Lung (tissue), 12 donors: ENCODE results near the gene ERVW-1. TPM values are rescaled to one million over a fixed set of nuclear protein-coding genes. Genes with fewer than 3 reads are reported as not detected.

ENCODE experiments used
- ATAC-seq: fragments of 200-7000 bp; cut with Tn5 transposase; one replicate; pipeline ENCODE4 v1.9.1; 2020; ENCODE audit warnings: moderate number of reproducible peaks; ENCODE audit not compliant: insufficient read depth, low FRiP score
- DNase-seq, 3 donors: peaks; one replicate each; pipeline ENCODE4 v3.0.0-alpha.2; 2013 to 2017
- H3K27ac ChIP-seq, 2 donors: one replicate each; pipeline ENCODE4 v1.5.1; 2013; ENCODE audit warnings: mild to moderate bottlenecking in 2 of 2, moderate library complexity in 2 of 2, control low read depth in 1 of 2, inconsistent platforms in 1 of 2, low read depth in 1 of 2, low read length in 1 of 2
- H3K27me3 ChIP-seq, 3 donors: one replicate each; pipeline ENCODE4 v1.5.1; 2013; ENCODE audit warnings: low read length in 2 of 3; ENCODE audit not compliant: control insufficient read depth in 3 of 3, insufficient read depth in 3 of 3
- H3K36me3 ChIP-seq, 4 donors: one replicate each; pipeline ENCODE4 v1.5.1; 2013; ENCODE audit warnings: low read length in 4 of 4, mild to moderate bottlenecking in 1 of 4, moderate library complexity in 1 of 4; ENCODE audit not compliant: control insufficient read depth in 4 of 4, insufficient read depth in 4 of 4
- H3K4me1 ChIP-seq, 5 donors: one replicate each; pipeline ENCODE4 v1.5.1; 2013; ENCODE audit warnings: low read length in 5 of 5, mild to moderate bottlenecking in 2 of 5, moderate library complexity in 1 of 5; ENCODE audit not compliant: control insufficient read depth in 5 of 5, insufficient read depth in 5 of 5
- H3K4me3 ChIP-seq: one replicate; pipeline ENCODE4 v1.5.1; 2013; ENCODE audit warnings: mild to moderate bottlenecking, control low read depth, moderate library complexity
- H3K9ac ChIP-seq, 2 donors: one replicate each; pipeline ENCODE4 v1.5.1; 2013; ENCODE audit warnings: low read length in 2 of 2, control low read depth in 1 of 2; ENCODE audit not compliant: insufficient read depth in 1 of 2
- H3K9me3 ChIP-seq, 4 donors: one replicate each; pipeline ENCODE4 v1.5.1; 2013; ENCODE audit warnings: low read length in 3 of 4, mild to moderate bottlenecking in 1 of 4, moderate library complexity in 1 of 4; ENCODE audit not compliant: control insufficient read depth in 4 of 4, insufficient read depth in 3 of 4
- CTCF ChIP-seq: IDR thresholded peaks from 2 replicates; pipeline ENCODE4 v1.5.1; 2012; ENCODE audit warnings: mild to moderate bottlenecking; ENCODE audit errors: control extremely low read depth, extremely low read depth
- WGBS, 2 donors: extraction: QIAGEN DNeasy Blood & Tissue Kit; methylation state at CpG; one replicate each; pipeline ENCODE4 v1.1.7; 2013; 5-methylcytosine and 5-hydroxymethylcytosine counted together
- polyA plus RNA-seq, 2 donors: library from polyadenylated mRNA; stranded (reverse); fragments of 200-250 nt; gene quantifications; one replicate each; pipeline ENCODE4 v1.2.1, GENCODE V29; 2013
- total RNA-seq, 2 donors: library from RNA; depleted of rRNA in 1 of 2; stranded (reverse); fragments of >200 nt in 1 of 2; gene quantifications; one replicate each; pipeline ENCODE4 v1.2.1, GENCODE V29; 2014 to 2021
- donor health status: control.
- donor health status: control.
- donor health status: Bipolar disorder and iron deficiency.
- donor health status: healthy.
- donor health status: DM: yes; HTN: yes; CAD: no.

ERVW-1 gene
- total and polyA plus RNA-seq, 4 donors = 0.04 to 0.25 TPM; not detected in 2

DNA sequence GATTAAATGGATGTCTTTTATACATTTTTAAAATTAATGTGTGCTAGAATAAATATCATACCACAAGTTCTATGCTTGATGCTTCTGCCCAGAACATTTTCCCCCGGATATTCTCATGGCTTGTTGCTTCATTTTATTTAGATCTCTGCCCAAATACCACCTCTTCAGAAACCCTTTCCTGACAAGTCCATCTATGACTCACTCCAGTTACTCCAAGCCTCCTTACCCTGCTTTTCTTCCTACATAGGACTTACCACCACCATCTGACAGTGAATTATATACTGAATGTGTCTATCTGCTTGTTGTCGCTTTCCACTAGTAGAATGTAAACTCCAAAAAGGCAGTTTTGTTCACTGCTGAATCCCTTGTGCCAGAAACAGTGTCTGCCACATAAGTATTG is 19.1 kb upstream of the ERVW-1 start:
- no peak overlapping the region for H3K9ac ChIP-seq
- peaks cover 17 to 36% (median 28%) of the 10 kb centered on the region in 4 donors for H3K36me3 ChIP-seq

GRCh38 chr7:92489634-92490033 is 11.9 kb upstream of the ERVW-1 start:
- Histone ChIP-seq H3K4me1 (peaks cover 0 to 2% (median 0%) of the 10 kb centered on the region in 5 donors), H3K4me3 (no peak overlapping the region), H3K9ac (no peak overlapping the region), H3K27me3 (no peaks in the 10 kb centered on the region), H3K36me3 (peaks cover 16 to 31% (median 24%) of the 10 kb centered on the region in 4 donors), H3K27ac (no peak overlapping the region), H3K9me3 (no peaks in the 10 kb centered on the region)
- WGBS, 2 donors = 96% methylated on average over 1 of the region's 1 CpG
- ATAC-seq (no peak), DNase-seq (no peak)
- TF ChIP-seq CTCF = no peak

More for the DNA sequence above, 19.1 kb upstream of the ERVW-1 start:
- WGBS, 2 donors = 91 to 98% methylated on average over 2 of the region's 2 CpGs
- Histone ChIP-seq H3K4me1 (no peaks in the 10 kb centered on the region), H3K27me3 (no peaks in the 10 kb centered on the region), H3K4me3 (no peak overlapping the region), H3K27ac (no peak overlapping the region), H3K9me3 (peaks cover 0 to 2% (median 0%) of the 10 kb centered on the region in 4 donors)
- ATAC-seq (no peak), DNase-seq (no peak)
- no peak for TF ChIP-seq CTCF

DNA sequence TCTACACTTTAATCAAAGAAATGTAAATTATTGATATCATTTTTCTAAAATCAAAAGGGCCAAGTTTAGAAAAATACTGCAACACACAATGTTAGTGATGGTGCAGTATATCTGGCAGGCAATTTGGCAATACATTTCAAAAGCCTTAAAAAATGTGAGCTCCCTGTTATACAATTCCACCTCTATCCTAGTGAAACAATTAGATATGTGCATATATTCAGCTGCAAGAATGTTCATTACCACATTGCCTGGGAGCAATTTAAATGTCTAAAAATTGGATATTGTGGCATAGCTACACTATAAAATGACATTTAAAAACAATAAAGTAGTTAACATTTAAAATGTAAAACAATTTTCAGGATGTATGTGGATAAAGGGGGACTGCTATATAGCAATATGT is 10.1 kb upstream of the ERVW-1 start:
- H3K9ac ChIP-seq = no peak overlapping the region
- DNase-seq = no peak
- no peak for ATAC-seq
- H3K36me3 ChIP-seq = peaks cover 16 to 28% (median 20%) of the 10 kb centered on the region in 4 donors
- H3K27me3 ChIP-seq = no peaks in the 10 kb centered on the region
- H3K4me3 ChIP-seq = no peak overlapping the region
- no peaks in the 10 kb centered on the region for H3K9me3 ChIP-seq
- peaks cover 0 to 2% (median 0%) of the 10 kb centered on the region in 5 donors for H3K4me1 ChIP-seq
- no peak overlapping the region for H3K27ac ChIP-seq
- TF ChIP-seq CTCF = no peak

GRCh38 chr7:92485974-92486373 is 8.2 kb upstream of the ERVW-1 start:
- Histone ChIP-seq H3K27me3 (no peaks in the 10 kb centered on the region), H3K9me3 (no peaks in the 10 kb centered on the region), H3K4me3 (no peak overlapping the region), H3K36me3 (peaks cover 12 to 21% (median 16%) of the 10 kb centered on the region in 4 donors), H3K27ac (no peak overlapping the region), H3K9ac (no peak overlapping the region), H3K4me1 (peaks cover 0 to 2% (median 0%) of the 10 kb centered on the region in 5 donors)
- WGBS, 2 donors = 81 to 87% methylated on average over 2 of the region's 2 CpGs
- TF ChIP-seq CTCF = no peak
- ATAC-seq = no peak
- no peak for DNase-seq
